SK-N-SH treated with all-trans-retinoic acid at 6 μM for 48 hours (cell line): ENCODE results near the gene LENG1.

Source experiments
- ATAC-seq: fragments of 200-7000 bp; cut with Tn5 transposase; 3 replicates; pipeline ENCODE4 v1.9.1; 2020; ENCODE audit warnings: mild to moderate bottlenecking, moderate library complexity
- ARNTL ChIP-seq: fragments of 450-650 bp; formaldehyde crosslinking; IDR thresholded peaks from 2 replicates; pipeline ENCODE4 v1.5.0; 2020; ENCODE audit warnings: low read depth, mild to moderate bottlenecking, moderate library complexity, borderline replicate concordance
- BACH2 ChIP-seq: fragments of 250-450 bp; sonication (Bioruptor Pico); IDR thresholded peaks from 2 replicates; pipeline ENCODE4 v1.9.0; 2021; ENCODE audit warnings: mild to moderate bottlenecking, borderline replicate concordance
- CSDC2 ChIP-seq: fragments of 250-450 bp; sonication (Bioruptor Pico); IDR thresholded peaks from 2 replicates; pipeline ENCODE4 v1.5.0; 2020; ENCODE audit warnings: mild to moderate bottlenecking, moderate library complexity
- ESRRG ChIP-seq: fragments of 250-450 bp; sonication (Bioruptor Pico); IDR thresholded peaks from 2 replicates; pipeline ENCODE4 v1.6.1; 2021; ENCODE audit warnings: mild to moderate bottlenecking
- GLIS3 ChIP-seq: fragments of 250-450 bp; sonication (Bioruptor Pico); IDR thresholded peaks from 2 replicates; pipeline ENCODE4 v1.5.0; 2020; ENCODE audit warnings: mild to moderate bottlenecking, moderate library complexity
- ISL1 ChIP-seq: fragments of 250-450 bp; sonication (Bioruptor Pico); IDR thresholded peaks from 2 replicates; pipeline ENCODE4 v2.1.2; 2022; ENCODE audit warnings: mild to moderate bottlenecking, moderate library complexity
- OSR1 ChIP-seq: fragments of 250-450 bp; sonication (Bioruptor Pico); IDR thresholded peaks from 2 replicates; pipeline ENCODE4 v1.8.0; 2022; ENCODE audit warnings: moderate library complexity, mild to moderate bottlenecking, inconsistent platforms
- PPARA ChIP-seq: fragments of 250-450 bp; sonication (Bioruptor Pico); IDR thresholded peaks from 2 replicates; pipeline ENCODE4 v1.5.0; 2020; ENCODE audit warnings: mild to moderate bottlenecking, borderline replicate concordance
- RARB ChIP-seq: fragments of 250-450 bp; sonication (Bioruptor Pico); IDR thresholded peaks from 2 replicates; pipeline ENCODE4 v1.8.0; 2021; ENCODE audit warnings: mild to moderate bottlenecking, moderate library complexity
- SNAI2 ChIP-seq: fragments of 250-450 bp; sonication (Bioruptor Pico); IDR thresholded peaks from 2 replicates; pipeline ENCODE4 v1.5.0; 2020; ENCODE audit warnings: mild to moderate bottlenecking, moderate library complexity
- TCF4 ChIP-seq: fragments of 250-450 bp; sonication (Bioruptor Pico); IDR thresholded peaks from 2 replicates; pipeline ENCODE4 v1.8.0; 2021; ENCODE audit warnings: mild to moderate bottlenecking, moderate library complexity, borderline replicate concordance
- TOX ChIP-seq: fragments of 250-450 bp; sonication (Bioruptor Pico); IDR thresholded peaks from 2 replicates; pipeline ENCODE4 v1.8.0; 2021; ENCODE audit warnings: mild to moderate bottlenecking, moderate library complexity, borderline replicate concordance
- TSHZ2 ChIP-seq: fragments of 250-450 bp; sonication (Bioruptor Pico); IDR thresholded peaks from 2 replicates; pipeline ENCODE4 v1.5.0; 2020; ENCODE audit warnings: mild to moderate bottlenecking, moderate library complexity
- ZC3H10 ChIP-seq: fragments of 250-450 bp; sonication (Bioruptor Pico); IDR thresholded peaks from 2 replicates; pipeline ENCODE4 v1.5.1; 2021; ENCODE audit warnings: mild to moderate bottlenecking, moderate library complexity
- ZFP3 ChIP-seq: fragments of 250-450 bp; sonication (Bioruptor Pico); IDR thresholded peaks from 2 replicates; pipeline ENCODE4 v1.5.0; 2020; ENCODE audit warnings: mild to moderate bottlenecking, moderate library complexity
- ZFP30 ChIP-seq: fragments of 450-650 bp; formaldehyde crosslinking; IDR thresholded peaks from 2 replicates; pipeline ENCODE4 v1.5.0; 2022; ENCODE audit warnings: mild to moderate bottlenecking, moderate library complexity
- ZNF565 ChIP-seq: fragments of 450-650 bp; formaldehyde crosslinking; conservative IDR thresholded peaks from 2 replicates; pipeline ENCODE4 v1.5.0; 2020; ENCODE audit warnings: low read depth, mild to moderate bottlenecking, moderate library complexity
- ZNF70 ChIP-seq: fragments of 450-650 bp; formaldehyde crosslinking; IDR thresholded peaks from 2 replicates; pipeline ENCODE4 v1.5.0; 2020; ENCODE audit warnings: mild to moderate bottlenecking, moderate library complexity
- ZNF8 ChIP-seq: fragments of 450-650 bp; formaldehyde crosslinking; IDR thresholded peaks from 2 replicates; pipeline ENCODE4 v1.5.0; 2020; ENCODE audit warnings: mild to moderate bottlenecking, moderate library complexity
- TF ChIP-seq, protein P1 (sequence below): fragments of 250-450 bp; sonication (Bioruptor Pico); IDR thresholded peaks from 2 replicates; pipeline ENCODE4 v1.5.1; 2020; ENCODE audit warnings: low read depth, mild to moderate bottlenecking, moderate library complexity
- TF ChIP-seq, protein P2 (sequence below): fragments of 250-450 bp; sonication (Bioruptor Pico); IDR thresholded peaks from 2 replicates; pipeline ENCODE4 v1.5.1; 2021; ENCODE audit warnings: mild to moderate bottlenecking, moderate library complexity

The LENG1 gene

GRCh38 chr19:54129617-54129996, 29.9 kb downstream of the LENG1 start:
- no peak for ATAC-seq
- no peak for TF ChIP-seq CSDC2 (CRISPR knock-in tag)
- TF ChIP-seq BACH2 (CRISPR knock-in tag): no peak
- no peak for TF ChIP-seq TCF4
- TF ChIP-seq GLIS3 (CRISPR knock-in tag): no peak
- no peak for TF ChIP-seq ESRRG (CRISPR knock-in tag)
- TF ChIP-seq ISL1 (CRISPR knock-in tag): no peak
- TF ChIP-seq ZFP30: no peak
- no peak for TF ChIP-seq ZNF8
- TF ChIP-seq, protein P1, sequence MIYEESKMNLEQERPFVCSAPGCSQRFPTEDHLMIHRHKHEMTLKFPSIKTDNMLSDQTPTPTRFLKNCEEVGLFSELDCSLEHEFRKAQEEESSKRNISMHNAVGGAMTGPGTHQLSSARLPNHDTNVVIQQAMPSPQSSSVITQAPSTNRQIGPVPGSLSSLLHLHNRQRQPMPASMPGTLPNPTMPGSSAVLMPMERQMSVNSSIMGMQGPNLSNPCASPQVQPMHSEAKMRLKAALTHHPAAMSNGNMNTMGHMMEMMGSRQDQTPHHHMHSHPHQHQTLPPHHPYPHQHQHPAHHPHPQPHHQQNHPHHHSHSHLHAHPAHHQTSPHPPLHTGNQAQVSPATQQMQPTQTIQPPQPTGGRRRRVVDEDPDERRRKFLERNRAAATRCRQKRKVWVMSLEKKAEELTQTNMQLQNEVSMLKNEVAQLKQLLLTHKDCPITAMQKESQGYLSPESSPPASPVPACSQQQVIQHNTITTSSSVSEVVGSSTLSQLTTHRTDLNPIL (CRISPR knock-in tag): no peak
- TF ChIP-seq, protein P2, sequence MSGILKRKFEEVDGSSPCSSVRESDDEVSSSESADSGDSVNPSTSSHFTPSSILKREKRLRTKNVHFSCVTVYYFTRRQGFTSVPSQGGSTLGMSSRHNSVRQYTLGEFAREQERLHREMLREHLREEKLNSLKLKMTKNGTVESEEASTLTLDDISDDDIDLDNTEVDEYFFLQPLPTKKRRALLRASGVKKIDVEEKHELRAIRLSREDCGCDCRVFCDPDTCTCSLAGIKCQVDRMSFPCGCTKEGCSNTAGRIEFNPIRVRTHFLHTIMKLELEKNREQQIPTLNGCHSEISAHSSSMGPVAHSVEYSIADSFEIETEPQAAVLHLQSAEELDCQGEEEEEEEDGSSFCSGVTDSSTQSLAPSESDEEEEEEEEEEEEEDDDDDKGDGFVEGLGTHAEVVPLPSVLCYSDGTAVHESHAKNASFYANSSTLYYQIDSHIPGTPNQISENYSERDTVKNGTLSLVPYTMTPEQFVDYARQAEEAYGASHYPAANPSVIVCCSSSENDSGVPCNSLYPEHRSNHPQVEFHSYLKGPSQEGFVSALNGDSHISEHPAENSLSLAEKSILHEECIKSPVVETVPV (CRISPR knock-in tag): no peak
- TF ChIP-seq SNAI2 (CRISPR knock-in tag): no peak
- no peak for TF ChIP-seq ZC3H10 (CRISPR knock-in tag)
- TF ChIP-seq ZFP3 (CRISPR knock-in tag): no peak
- no peak for TF ChIP-seq TOX (CRISPR knock-in tag)
- no peak for TF ChIP-seq ZNF565 (CRISPR knock-in tag)

GRCh38 chr19:54128796-54129616, 30.5 kb downstream of the LENG1 start:
- no peak for TF ChIP-seq PPARA (CRISPR knock-in tag)
- TF ChIP-seq ZNF8: no peak
- TF ChIP-seq, protein P2 (CRISPR knock-in tag): no peak
- no peak for TF ChIP-seq ZFP30
- no peak for TF ChIP-seq ARNTL (CRISPR knock-in tag)
- no peak for TF ChIP-seq TSHZ2 (CRISPR knock-in tag)
- TF ChIP-seq ZFP3 (CRISPR knock-in tag): no peak
- TF ChIP-seq TOX (CRISPR knock-in tag): no peak
- no peak for TF ChIP-seq ZNF70
- no peak for TF ChIP-seq RARB (CRISPR knock-in tag)
- no peak for TF ChIP-seq ESRRG (CRISPR knock-in tag)
- TF ChIP-seq ZC3H10 (CRISPR knock-in tag): no peak
- no peak for TF ChIP-seq CSDC2 (CRISPR knock-in tag)
- no peak for TF ChIP-seq TCF4
- no peak for TF ChIP-seq SNAI2 (CRISPR knock-in tag)
- TF ChIP-seq ZNF565 (CRISPR knock-in tag): no peak
- TF ChIP-seq, protein P1 (CRISPR knock-in tag): no peak
- no peak for TF ChIP-seq OSR1 (CRISPR knock-in tag)
- no peak for TF ChIP-seq BACH2 (CRISPR knock-in tag)
- ATAC-seq: no peak

- ATAC-seq: no peak
- TF ChIP-seq ISL1 (CRISPR knock-in tag): no peak
These were observed 31.1 kb downstream of the LENG1 start for GRCh38 chr19:54128441-54128725.
